ENCODE results near the gene SIGLEC11. TPM values are rescaled to one million over a fixed set of nuclear protein-coding genes. Genes with fewer than 3 reads are reported as not detected.

Gene SIGLEC11
- total RNA-seq, 2 donors from 2014 or later, result not detected

GRCh38 chr19:49910179-49910578 is 50.8 kb downstream of the SIGLEC11 start:
- DNase-seq, result no peak
- peaks cover 64% of the 10 kb centered on the region for H3K36me3 ChIP-seq (ENCODE audit: control insufficient read depth, insufficient read depth, low read length)
- WGBS, 2 experiments (ENCODE audit: insufficient coverage in 1 of 2, insufficient read length in 1 of 2), result 93 to 100% methylated on average over 2 to 5 of the region's 5 CpGs
- H3K36me3 Mint-ChIP-seq (ENCODE audit: low read depth), result peaks cover 82% of the 10 kb centered on the region
- H3K9me3 ChIP-seq (ENCODE audit: control insufficient read depth, low read length), result no peaks in the 10 kb centered on the region
- no peaks in the 10 kb centered on the region for H3K4me1 ChIP-seq (ENCODE audit: control insufficient read depth, insufficient read depth, low read length)
- no peaks in the 10 kb centered on the region for H3K27me3 ChIP-seq (ENCODE audit: control insufficient read depth, insufficient read depth, low read length, poor library complexity, severe bottlenecking)
- no peak overlapping the region for H3K4me3 Mint-ChIP-seq
- TF ChIP-seq CTCF (conservative IDR thresholded peaks at IDR 0.05), result no peak
- no peak overlapping the region for H3K27ac Mint-ChIP-seq
- H3K9me3 Mint-ChIP-seq, result no peaks in the 10 kb centered on the region
- H3K4me3 ChIP-seq (ENCODE audit: low read length), result no peak overlapping the region
- H3K27ac ChIP-seq (ENCODE audit: low read depth, low read length), result no peak overlapping the region
- H3K9ac ChIP-seq (ENCODE audit: extremely low read depth, low read length, poor library complexity, severe bottlenecking), result no peak overlapping the region
- H3K27me3 Mint-ChIP-seq (ENCODE audit: insufficient read depth), result no peaks in the 10 kb centered on the region
- no peaks in the 10 kb centered on the region for H3K4me1 Mint-ChIP-seq

GRCh38 chr19:49908480-49909420 is 52.2 kb downstream of the SIGLEC11 start:
- Mint-ChIP-seq H3K27me3 (ENCODE audit: insufficient read depth) (no peaks in the 10 kb centered on the region), H3K27ac (no peak overlapping the region), H3K4me3 (no peak overlapping the region), H3K36me3 (ENCODE audit: low read depth) (peaks cover 70% of the 10 kb centered on the region), H3K9me3 (no peaks in the 10 kb centered on the region), H3K4me1 (no peaks in the 10 kb centered on the region)
- H3K27me3 ChIP-seq (ENCODE audit: control insufficient read depth, insufficient read depth, low read length, poor library complexity, severe bottlenecking), result no peaks in the 10 kb centered on the region
- no peak for TF ChIP-seq CTCF (conservative IDR thresholded peaks at IDR 0.05)
- no peaks in the 10 kb centered on the region for H3K9me3 ChIP-seq (ENCODE audit: control insufficient read depth, low read length)
- H3K9ac ChIP-seq (ENCODE audit: extremely low read depth, low read length, poor library complexity, severe bottlenecking), result no peak overlapping the region
- H3K27ac ChIP-seq (ENCODE audit: low read depth, low read length), result no peak overlapping the region
- H3K4me1 ChIP-seq (ENCODE audit: control insufficient read depth, insufficient read depth, low read length), result no peaks in the 10 kb centered on the region
- H3K36me3 ChIP-seq (ENCODE audit: control insufficient read depth, insufficient read depth, low read length), result peaks cover 53% of the 10 kb centered on the region
- no peak for DNase-seq
- 94 to 98% methylated on average over 24 to 37 of the region's 37 CpGs for WGBS, 2 experiments (ENCODE audit: insufficient coverage in 1 of 2, insufficient read length in 1 of 2)
- H3K4me3 ChIP-seq (ENCODE audit: low read length), result no peak overlapping the region

- H3K4me1 Mint-ChIP-seq, result no peaks in the 10 kb centered on the region
- no peak overlapping the region for H3K27ac Mint-ChIP-seq
- H3K27ac ChIP-seq (ENCODE audit: low read depth, low read length), result no peak overlapping the region
- H3K27me3 ChIP-seq (ENCODE audit: control insufficient read depth, insufficient read depth, low read length, poor library complexity, severe bottlenecking), result no peaks in the 10 kb centered on the region
- H3K9ac ChIP-seq (ENCODE audit: extremely low read depth, low read length, poor library complexity, severe bottlenecking), result no peak overlapping the region
- H3K27me3 Mint-ChIP-seq (ENCODE audit: insufficient read depth), result no peaks in the 10 kb centered on the region
- no peaks in the 10 kb centered on the region for H3K4me1 ChIP-seq (ENCODE audit: control insufficient read depth, insufficient read depth, low read length)
- TF ChIP-seq CTCF (conservative IDR thresholded peaks at IDR 0.05), result no peak
- no peak overlapping the region for H3K4me3 Mint-ChIP-seq
- H3K36me3 Mint-ChIP-seq (ENCODE audit: low read depth), result peaks cover 62% of the 10 kb centered on the region
- no peaks in the 10 kb centered on the region for H3K9me3 Mint-ChIP-seq
- H3K36me3 ChIP-seq (ENCODE audit: control insufficient read depth, insufficient read depth, low read length), result peaks cover 45% of the 10 kb centered on the region
- H3K9me3 ChIP-seq (ENCODE audit: control insufficient read depth, low read length), result no peaks in the 10 kb centered on the region
- H3K4me3 ChIP-seq (ENCODE audit: low read length), result no peak overlapping the region
- WGBS, 2 experiments (ENCODE audit: insufficient coverage in 1 of 2, insufficient read length in 1 of 2), result 94 to 97% methylated on average over 23 of the region's 23 CpGs
- DNase-seq, result no peak
These were observed 53.1 kb downstream of the SIGLEC11 start for GRCh38 chr19:49907745-49908446.
